Left renal pelvis (tissue), 4 donors: ENCODE measurements around the gene ZNF138. TPM values are rescaled to one million over a fixed set of nuclear protein-coding genes. Genes with fewer than 3 reads are reported as not detected.
"Not testable (repeated sequence)": the region's sequence is repeated elsewhere in the genome, so short reads cannot be mapped to it uniquely, and the experiment has no call there.

Source experiments
- DNase-seq, 4 donors: peaks; one replicate each; pipeline ENCODE4 v3.0.0-alpha.2; 2013; ENCODE audit warnings: low read depth in 4 of 4, low spot score in 3 of 4
- polyA plus RNA-seq, 4 donors: library from polyadenylated mRNA; unstranded; fragments of 120-200 nt; gene quantifications; one replicate each; pipeline ENCODE4 v1.2.1, GENCODE V29; 2013; ENCODE audit not compliant: insufficient read length in 4 of 4

ZNF138 gene
- 10 to 100 TPM; 17.7 to 22.5 (median 20.4) TPM for polyA plus RNA-seq

DNA sequence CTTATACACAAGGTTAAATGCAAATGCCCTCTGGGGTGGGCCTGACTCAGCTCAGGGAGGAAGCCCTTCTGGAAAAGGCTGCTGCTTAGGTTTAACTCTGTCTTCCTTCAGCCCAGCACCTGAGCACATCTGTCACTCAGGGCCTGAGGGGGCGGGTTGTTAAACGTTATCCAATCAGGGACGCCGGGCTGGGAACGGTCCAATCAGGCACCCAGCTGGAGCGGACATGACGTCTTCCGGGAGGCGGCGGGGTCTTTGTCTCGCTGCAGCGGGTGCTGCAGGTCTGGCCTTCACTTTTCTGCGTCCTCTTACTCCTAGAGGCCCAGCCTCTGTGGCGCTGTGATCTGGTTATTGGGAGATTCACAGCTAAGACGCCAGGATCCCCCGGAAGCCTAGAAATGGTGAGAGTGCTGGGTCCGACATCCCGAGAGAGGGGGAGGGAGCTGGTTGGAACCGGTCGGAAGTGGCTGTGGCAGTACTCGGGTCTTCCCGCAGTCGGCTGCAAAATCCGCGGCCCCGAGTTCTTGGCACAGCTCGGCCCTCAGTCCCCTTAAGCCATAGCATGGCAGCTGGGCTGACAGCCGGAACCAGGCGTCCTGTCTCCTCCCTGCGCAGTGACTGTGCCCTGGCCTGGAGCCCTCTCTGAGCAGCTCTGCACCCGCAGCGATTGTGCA is at the start of gene ZNF138:
ZNF138 (plus strand) TSS at position 258 of the 674 bp plus-strand sequence; CDS start at position 399, 141 bp downstream.
- DNase-seq: peak; percentile 82 to 95 (median 92)

DNA sequence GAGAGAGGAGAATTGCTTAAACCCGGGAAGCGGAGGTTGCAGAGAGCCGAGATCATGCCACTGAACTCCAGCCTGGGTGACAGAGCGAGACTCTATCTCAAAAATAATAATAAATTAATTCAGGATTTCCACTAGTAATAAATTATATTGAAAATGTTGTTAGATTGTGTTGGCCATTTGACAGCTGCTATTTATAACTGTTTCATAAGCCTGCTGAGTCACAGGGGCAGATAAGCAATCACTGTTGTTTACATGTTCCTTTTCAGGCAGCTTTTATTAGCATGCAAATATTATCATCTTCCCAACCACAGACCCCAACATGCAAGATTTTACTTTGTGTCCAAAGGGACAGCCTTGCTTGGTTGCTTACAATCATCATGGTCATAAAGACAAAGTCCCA is 49.5 kb upstream of the ZNF138 start:
- no peak for DNase-seq

DNA sequence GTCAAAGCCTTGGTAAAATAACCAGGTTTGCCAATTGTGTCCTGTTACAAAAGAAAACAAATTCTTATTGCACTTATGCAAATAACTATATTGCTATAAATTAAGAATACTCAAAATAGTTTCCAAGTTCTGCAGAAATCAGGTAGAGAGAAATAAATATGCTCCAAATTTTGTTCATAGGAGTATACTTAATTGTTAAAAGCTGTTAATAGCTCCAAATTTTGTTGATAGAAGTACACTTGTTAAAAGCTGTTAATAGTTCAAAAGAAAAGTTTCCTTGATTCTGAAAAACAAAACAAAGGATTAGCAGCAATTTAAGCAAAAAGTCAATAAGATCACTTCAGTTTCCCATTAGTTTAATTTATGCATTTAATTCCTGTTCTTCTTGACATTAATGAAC is 46.4 kb upstream of the ZNF138 start:
- DNase-seq: no peak

DNA sequence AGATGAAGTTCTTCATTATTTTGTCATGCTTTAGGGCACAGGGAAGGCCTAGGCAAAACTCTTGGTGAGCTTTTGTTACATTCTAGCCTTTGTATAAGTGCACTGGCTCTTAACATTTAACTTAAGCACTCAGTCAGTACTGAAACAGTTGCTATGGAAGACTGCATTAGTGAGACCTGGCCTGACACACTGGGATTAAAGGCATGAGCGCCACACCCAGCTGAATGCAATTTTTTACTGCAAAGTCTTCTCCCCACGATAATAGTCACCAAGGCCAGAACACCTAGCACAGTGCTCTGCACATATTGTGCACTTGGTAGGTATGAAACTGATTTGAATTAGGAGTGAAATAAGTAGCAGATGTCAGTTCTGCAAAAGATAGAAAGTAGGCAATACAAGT is 41.2 kb upstream of the ZNF138 start:
- DNase-seq: no peak

DNA sequence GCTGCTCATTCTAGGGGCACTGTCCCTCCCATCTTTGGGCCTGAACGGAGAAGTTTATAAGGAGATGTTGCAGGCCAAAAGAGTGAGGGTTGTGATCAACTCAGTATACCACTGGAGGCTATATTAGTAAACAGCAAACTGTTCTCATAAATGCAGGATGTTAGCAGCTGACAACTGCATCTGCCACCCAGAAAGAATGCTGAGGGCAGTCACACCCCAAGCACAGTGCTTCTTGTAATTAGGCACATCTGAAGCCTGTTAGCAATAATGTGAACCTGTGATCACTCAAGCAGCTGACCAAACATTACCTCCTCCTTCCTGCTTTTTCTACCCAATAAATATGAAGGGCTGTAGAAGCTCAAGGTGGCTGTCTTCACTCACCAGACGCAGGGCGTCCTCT is 38.4 kb upstream of the ZNF138 start:
- DNase-seq: no peak

DNA sequence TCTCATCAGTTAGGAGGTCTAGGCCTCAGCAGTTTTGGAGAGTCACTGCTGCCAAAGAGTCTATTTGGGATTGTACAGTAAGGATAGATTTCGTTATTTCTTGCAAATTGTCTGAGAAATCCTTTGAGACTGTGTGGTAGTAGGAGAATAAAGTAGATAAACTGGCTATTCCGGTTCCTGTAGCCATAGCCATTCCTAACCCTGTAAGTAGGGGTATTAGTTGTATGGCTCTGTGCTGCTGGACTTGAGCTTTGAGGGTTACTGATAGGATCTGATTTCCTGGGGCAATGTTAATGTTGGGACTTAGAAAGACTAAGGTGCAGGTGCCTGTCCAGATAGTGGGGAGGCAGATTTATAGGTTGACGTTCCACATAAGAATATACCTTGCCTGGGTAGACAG is 36.1 kb upstream of the ZNF138 start:
- peak in 2 of 4 donors; percentile 3 to 4 for DNase-seq

DNA sequence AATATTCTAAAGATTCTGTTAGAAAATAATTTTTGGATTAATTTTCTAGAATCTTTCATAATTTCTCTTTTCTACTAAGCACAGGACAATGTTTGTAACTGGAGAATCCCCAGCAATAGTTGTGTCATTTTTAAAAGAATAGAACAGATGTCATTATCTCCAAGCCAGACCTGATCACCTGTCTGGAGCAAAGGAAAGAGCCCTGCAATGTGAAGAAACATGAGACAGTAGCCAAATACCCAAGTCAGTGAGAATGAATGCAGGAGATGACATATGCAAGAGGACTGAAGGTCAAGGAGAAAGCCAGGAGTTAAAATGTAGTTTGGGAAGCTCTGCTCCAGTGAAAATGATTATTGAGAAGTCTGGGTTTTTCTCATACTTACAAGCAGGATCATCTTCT is 25.4 kb upstream of the ZNF138 start:
- no peak for DNase-seq

DNA sequence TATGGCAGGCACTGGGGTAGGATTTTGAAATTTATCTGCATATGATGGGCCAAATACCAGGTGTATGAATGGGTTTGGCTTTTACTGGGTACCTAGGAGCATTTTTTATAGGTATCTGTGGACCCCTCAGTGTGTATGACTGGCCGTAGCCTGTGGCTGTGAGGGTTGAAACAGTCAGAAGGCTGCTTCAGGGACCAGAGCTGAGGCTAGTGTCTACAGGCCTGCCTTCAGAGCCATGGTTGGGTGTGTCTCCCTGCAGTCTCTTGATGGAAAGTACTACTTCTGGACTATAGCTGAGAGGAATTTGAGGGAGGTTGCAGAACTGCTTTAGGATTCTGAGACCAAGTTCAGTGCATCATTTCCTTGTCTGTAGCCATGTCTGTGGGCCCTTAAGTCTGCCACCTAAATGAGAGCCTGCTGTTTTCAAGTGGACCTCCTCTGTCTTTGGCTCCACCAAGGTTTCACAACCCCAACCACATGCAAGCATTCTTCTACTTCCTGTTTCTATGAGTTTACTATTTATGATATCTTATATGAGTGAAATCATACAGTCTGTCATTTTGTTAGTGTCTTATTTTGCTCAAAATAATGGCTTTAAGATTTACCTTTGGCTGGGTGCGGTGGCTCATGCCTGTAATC is 19.9 kb upstream of the ZNF138 start:
- no peak for DNase-seq

DNA sequence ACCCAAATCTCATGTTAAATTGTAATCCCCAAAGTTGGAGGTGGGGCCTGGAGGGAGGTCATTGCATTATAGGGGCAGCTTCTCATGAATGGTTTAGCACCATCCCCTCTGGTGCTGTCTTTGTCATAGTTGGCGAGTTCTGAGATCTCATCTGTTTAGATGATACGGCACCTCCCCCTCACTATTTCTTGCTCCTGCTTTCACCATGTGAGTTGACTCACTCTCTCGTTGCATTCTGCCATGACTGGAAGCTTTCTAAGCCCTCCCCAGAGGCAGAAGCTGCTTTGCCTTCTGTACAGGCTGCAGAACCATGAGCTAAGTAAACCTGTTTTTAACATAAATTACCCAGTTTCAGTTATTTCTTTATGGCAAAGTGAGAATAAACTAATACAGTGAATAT is 18.9 kb upstream of the ZNF138 start:
- DNase-seq: no peak

DNA sequence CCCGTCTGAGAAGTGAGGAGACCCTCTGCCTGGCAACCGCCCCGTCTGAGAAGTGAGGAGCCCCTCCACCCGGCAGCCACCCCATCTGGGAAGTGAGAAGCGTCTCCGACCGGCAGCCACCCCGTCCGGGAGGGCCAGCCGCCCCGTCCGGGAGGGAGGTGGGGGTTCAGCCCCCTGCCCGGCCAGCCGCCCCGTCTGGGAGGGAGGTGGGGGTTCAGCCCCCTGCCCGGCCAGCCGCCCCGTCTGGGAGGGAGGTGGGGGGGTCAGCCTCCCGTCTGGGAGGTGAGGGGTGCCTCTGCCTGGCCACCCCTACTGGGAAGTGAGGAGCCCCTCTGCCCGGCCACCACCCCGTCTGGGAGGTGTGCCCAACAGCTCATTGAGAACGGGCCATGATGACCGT is 9.4 kb upstream of the ZNF138 start:
- not testable (repeated sequence) for DNase-seq

DNA sequence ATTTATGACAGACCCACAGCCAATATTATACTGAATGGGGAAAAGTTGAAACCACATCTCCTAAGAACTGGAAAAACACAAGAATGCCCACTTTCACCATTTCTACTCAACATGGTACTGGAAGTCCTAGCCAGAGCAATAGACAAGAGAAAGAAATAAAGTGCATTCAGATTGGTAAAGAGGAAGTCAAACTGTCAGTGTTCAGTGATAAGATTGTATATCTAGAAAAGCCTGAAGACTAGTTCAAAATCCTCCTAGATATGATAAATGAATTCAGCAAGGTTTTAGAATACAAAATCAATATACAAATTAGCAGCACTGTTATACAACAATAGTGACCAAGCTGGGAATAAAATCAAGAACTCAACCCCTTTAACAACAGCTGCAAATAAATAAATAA is 6.9 kb upstream of the ZNF138 start:
- no peak for DNase-seq

DNA sequence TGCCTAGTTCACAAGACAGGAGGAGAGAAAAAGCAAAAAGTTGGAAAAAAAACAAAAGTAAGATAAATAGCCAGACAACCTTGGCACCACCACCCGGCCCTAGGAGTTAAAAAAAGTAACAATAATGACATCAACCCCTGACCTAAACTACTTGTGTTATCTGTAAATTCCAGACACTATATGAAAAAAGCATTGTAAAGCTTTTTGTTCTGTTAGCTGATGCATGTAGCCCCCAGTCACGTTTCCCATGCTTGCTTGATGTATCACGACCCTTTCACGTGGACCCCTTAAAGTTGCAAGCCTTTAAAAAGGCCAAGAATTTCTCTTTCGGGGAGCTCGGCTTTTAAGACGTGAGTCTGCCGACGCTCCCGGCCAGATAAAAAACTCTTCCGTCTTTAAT is 5.0 kb upstream of the ZNF138 start:
- DNase-seq: not testable (repeated sequence)

DNA sequence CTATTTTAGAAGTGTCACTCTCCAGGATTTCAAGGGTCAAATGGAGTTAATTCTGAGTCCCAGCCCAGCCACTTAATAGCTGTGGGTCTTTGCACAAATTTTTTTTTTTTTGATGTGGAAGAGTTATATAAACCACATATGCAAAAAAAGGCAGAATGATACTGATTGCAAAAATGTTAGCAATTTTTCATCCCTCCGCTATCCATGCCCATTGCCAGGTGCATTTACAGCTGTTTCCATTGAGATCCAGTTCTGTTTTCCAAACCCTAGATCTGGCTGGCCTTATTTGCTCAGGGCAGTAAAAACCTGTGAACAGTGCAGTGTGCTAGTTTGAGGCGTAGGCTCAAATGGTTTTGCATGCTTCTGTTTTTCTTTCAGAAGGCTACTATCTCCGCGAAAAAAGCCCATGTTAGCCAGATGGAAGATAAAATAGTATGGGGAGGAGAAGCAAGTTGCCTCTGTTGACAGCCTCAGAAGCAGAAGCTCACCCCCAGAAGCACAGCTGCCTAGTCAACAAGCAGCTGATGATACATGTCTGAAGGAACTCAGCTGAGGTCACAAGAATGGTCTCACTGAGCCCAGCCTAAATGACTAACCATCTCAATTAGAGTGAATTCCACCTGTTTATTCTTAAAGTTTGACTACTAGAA is 997 bp upstream of the ZNF138 start:
- no peak for DNase-seq

DNA sequence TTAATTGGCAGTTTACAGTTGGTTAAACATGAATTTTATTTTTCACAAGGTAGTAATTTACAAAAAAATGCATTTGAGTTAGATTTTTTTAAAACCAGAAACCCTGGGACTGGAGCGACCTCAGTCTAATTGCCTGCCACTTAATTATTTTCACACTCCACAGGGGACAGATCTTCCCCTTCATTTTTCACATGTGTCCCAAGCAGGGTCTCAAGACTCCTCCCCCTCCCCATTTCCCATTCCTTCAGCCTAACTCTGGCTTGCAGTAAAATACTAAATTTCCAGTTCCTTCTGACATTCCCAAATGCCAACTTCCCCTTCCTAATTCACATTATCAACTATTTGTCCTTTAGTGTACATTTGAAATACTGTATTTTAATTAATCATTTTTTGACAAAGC is 948 bp downstream of the ZNF138 start:
- no peak for DNase-seq

DNA sequence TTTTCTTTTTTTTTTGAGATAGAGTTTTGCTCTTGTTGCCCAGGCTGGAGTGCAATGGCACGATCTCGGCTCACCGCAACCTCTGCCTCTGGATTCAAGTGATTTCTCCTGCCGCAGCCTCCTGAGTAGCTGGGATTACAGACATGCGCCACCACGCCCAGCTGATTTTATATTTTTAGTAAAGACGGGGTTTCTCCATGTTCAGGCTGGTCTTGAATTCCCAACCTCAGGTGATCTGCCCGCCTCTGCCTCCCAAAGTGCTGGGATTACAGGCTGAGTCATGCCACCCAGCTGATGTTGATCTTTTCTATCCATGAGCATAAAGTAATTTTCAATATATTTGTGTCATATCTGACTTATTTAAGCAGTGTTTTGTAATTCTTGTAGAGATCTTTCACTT is 4.9 kb downstream of the ZNF138 start:
- DNase-seq: not testable (repeated sequence)

DNA sequence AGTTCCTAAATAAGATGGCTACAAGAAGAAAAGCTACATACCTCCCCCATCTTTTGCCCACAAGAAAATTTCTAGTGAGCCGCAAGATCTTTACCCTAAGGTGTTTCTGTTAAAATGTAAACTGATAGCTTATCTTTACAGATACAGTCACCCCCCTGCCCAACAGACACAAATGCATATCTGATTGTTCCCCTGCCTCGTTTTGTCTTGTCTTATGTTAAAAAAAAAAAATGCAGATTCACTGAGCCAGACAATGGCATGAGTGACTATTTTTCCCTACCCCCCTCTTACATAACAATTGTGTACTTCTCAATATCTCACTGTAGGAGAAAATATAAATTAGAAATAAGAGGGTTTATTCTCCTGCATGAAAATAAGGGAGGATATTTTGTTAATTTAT is 8.5 kb downstream of the ZNF138 start:
- no peak for DNase-seq

DNA sequence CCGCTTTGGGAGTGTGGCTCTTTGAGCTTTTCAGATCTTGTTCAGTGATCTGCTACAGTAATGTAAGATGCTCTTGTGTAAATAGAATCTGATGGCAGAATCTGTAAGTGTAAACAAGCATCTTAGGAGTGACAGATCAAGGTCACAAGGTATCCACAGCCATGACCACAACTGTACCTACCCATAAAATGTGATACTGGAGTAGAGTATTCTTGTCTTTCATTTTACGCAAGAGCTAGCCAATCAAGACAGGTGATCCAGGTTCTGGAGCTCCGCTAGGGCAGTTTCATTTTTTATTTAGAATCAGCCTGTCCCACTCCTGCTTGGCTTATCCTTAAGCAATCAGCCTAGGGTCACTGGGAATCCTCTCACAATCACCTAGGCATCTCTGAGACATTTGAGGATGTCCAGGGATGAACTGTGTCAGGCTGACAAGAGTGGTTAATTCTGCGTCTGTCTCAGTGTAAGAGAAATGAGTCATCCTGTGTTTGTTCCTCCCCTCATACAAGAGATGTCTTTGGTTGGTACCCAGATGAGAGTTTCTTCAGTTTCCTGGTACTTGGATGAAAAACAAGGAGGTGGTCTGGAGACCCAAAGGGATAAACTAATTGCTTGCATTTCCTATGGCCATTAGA is 13.6 kb downstream of the ZNF138 start:
- DNase-seq: no peak

DNA sequence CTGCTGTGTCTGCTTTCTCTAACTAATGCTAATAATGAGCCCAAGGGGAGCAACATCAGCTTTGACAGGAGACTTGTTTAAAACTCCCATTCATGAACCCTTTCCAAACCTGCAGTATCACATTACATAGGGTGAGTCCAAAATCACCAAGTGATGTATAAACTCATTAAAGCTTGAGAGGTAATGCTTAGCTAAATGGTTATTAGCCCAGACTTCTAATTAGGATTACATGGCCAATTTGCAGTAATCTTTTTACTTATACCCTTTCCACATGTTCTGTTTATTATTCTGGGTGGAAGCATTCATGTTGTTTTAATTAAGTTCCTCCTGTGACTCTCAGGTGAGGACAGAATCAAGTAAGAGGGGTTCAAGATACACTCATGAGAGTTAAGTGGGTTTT is 17.5 kb downstream of the ZNF138 start:
- no peak for DNase-seq

DNA sequence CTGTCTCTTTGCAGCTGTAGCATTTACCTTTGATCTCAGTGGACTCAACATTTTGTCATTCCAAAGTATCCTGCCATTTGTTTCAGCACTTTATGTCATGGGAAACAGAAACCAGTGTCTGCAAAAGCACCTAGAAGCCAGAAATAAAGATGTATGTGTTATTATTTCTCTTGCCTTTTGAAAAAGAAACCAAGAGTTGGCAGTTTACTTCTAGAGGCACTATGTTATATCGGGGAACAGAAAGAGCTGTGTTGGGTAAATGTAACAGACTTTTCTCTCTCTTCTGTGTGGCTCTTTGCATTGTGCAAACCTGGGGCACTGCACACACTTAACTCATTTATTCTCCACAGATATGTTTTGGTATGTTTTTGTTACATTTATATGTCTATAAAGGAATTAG is 36.7 kb downstream of the ZNF138 start:
- no peak for DNase-seq

DNA sequence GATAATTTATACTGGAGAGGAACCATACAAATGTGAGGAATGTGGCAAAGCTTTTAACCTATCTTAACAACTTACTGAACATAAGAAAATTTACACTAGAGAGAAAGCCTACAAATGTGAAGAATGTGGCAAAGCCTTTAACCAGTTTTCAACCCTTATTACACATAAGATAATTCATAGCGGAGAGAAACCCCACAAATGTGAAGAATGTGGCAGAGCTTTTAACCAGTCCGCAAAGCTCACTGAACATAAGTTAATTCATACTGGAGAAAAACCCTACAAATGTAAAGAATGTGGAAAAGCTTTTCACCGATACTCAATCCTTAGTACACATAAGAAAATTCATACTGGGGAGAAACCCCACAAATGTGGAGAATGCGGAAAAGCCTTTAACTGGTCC is 37.9 kb downstream of the ZNF138 start:
- no peak for DNase-seq

DNA sequence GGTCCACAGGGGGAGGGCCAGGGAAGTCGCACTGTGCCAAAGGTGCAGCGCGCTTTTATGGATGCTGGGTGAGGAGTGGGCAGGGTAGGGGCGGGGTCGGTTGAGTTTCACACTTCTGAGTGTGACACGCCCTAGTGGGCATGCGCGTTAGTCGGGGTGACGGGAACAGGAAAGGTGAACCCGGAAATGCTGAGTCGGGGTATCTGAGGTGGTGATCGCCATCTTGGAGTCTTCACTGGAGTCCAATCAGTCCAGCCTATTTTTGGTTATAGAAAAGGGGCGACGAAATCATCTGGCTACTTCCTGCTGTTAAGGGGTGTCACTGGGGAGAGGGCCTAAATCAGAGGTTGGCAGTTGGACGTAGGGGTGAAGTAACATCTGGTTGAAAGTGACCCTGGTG is 40.8 kb downstream of the ZNF138 start:
- DNase-seq: no peak

DNA sequence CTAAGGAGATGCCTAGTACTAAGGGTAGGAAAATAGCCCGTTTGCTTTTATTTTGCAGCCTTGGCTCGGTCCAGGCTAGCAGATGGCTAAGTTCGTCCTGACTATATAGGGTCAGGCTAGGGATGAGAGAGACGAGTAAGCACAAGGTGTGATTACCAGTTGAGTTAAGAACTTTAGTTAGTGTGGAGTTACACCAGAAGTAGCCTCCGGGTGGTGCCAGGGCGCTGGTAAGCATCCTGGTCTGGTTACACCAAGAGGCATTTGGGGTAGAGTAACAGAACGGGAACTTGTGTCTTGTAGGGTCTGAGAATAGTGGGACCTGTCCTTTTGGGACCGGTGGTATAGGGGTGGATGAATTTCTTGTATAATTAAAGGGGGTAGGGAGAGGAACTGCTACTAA is 41.6 kb downstream of the ZNF138 start:
- DNase-seq: not testable (repeated sequence)
